GM19193 (cell line): ENCODE results near the gene RAVER1.

Experiments used
- POLR2A ChIP-seq: IDR thresholded peaks from 4 replicates; pipeline ENCODE4 v1.6.1; 2011; ENCODE audit not compliant: insufficient read depth, insufficient read length; ENCODE audit errors: extremely low read depth

Gene RAVER1

DNA sequence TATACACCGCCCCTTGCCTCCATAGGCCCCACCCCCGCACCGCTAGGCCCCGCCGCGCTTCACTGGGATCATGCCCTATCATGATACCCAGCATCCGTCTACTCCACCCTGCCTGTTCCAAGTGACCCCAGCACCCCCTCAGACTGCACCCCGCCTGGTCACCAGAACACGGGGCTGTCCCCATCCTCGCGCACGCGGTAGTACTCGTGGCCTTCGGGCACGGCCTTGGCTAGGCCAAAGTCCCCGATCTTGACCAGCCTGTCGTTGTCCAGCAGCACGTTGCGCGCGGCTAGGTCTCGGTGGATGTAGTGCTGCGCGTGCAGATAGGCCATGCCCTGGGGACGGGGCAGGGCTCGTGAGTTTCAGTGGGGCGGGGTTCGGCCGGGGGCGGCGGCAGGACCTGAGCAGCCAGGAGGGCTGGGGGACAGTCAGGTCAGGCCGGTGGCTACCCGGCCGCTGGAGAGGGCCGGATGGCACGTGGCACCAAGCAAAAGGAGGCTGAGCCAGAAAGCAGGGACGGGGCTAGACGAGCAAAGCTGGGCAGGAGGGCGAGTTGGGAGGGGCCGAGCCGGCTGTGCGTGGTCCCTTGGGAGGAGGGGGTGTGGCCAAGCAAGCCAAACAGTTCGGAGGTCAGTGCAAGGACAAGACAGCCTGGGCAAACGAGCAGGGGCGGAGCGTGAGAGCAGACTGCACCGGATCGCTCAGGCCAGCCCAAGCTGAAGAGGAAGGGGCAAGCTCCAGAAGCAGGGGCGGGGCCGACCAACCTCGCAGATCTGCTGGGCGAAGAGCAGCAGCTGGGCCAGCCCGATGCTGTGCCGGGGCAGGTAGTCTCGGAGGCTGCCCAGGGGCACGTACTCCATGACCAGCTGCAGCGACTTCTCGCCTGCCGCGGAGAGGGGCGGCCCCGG is 19.7 kb upstream of the RAVER1 start:
- TF ChIP-seq POLR2A = no peak

DNA sequence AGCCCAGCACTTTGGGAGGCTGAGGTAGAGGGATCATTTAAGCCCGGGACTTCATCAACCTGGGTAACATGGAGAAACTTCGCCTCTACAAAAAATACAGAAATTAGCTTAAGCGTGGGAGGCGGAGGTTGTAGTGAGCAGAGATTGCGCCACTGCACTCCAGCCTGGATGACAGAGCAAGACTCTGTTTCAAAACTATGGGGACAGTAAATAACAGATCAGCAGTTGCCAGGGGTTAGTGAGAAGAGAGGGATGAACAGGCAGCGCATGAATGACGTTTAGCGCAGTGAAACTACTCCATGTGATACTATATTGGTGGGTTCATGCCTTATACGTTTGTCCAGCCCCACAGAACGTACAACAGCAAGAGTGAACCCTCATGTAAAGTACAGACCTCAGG is 13.2 kb upstream of the RAVER1 start:
- no peak for TF ChIP-seq POLR2A

DNA sequence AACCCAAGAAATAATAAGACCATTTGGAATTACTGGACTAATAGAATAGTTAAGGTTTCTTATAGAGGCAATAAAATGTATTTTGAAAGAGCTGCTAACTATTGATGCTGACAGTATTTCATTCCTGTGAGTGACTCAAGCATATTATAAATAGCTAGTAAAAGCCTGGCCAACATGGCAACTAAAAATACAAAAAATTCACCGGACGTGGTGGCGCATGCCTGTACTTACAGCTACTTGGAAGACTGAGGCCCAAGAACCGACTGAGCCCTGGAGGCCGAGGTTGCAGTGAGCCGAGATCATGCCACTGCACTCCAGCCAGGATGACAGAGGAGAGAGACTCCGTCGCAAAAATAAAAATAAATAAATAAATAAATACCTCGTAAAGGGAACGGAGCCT is 11.5 kb upstream of the RAVER1 start:
- no peak for TF ChIP-seq POLR2A

GRCh38 chr19:10343495-10343894 is 10.2 kb upstream of the RAVER1 start:
- no peak for TF ChIP-seq POLR2A

DNA sequence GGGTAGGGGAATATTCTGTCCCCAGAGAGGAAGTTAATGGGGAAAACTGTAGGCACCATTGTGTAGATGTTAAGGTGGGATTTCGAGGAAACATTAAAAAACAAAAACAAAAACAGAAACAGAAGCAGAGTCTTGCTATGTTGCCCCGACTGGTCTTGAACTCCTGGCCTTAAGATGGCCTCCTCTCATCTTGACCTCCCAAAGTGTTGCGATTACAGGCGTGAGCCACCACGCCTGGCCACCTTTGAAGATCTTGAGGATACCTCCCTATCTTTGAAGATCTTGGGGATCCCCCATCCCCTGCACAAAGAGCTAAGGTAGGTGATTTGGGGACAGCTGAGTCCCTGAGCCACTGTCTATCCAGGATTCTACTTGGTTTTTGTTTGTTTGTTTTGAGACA is 6.6 kb upstream of the RAVER1 start:
- TF ChIP-seq POLR2A = no peak

DNA sequence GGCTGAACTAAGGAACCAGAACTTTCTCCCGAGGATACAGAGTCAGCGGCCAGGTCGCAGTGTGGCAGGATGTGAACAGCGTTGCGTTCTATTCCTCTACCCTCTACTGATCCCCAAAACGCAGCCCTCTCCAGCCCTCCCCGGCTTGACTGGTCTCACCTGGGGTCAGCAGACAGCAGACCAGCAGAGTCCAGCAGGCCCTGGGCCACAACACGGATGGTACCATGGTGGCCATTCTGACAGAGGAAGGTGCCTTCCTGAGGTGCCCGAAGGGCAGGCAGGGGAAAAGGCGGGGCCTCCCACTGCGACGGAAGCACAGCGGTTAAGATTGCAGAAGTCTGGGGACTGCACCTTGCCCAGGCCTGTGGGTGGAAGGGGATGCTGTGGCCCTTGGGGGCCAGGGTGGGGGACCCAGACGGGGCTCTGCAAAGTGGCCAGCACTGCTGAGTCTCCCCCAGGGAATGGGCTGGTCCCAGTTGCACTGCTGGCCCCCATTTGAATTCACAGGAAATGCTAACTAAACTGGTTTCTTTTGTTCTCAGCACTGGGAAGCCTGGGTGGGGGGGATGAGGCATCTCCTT is 6.1 kb upstream of the RAVER1 start, which contains the start of gene ICAM3:
TSS of gene ICAM3 (minus strand) at position 245 of the 581 bp plus-strand sequence. CDS start at position 235, 10 bp downstream.
- peak; percentile 82 for TF ChIP-seq POLR2A

DNA sequence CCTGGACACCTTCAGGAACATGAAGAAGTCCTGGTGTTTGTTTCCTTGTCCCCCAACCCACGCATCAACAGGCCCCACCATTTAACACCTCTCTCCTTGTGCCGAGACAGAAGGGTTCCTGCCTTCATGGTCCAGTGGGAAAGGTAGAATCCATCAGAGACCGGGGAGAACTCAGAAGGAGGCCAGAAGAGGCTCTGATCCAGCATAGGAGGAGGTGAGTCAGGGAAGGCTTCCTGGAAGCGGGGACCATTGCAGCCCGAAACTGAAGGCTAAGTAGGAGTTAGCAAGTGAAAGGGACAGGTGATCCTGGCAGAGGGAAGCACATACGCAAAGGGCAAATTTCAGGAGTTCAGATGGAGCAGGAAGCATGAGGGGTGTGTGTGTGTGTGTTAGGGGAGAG is 5.6 kb upstream of the RAVER1 start:
- TF ChIP-seq POLR2A = no peak

- TF ChIP-seq POLR2A = no peak
Measured at GRCh38 chr19:10335352-10335985, 2.1 kb upstream of the RAVER1 start.

DNA sequence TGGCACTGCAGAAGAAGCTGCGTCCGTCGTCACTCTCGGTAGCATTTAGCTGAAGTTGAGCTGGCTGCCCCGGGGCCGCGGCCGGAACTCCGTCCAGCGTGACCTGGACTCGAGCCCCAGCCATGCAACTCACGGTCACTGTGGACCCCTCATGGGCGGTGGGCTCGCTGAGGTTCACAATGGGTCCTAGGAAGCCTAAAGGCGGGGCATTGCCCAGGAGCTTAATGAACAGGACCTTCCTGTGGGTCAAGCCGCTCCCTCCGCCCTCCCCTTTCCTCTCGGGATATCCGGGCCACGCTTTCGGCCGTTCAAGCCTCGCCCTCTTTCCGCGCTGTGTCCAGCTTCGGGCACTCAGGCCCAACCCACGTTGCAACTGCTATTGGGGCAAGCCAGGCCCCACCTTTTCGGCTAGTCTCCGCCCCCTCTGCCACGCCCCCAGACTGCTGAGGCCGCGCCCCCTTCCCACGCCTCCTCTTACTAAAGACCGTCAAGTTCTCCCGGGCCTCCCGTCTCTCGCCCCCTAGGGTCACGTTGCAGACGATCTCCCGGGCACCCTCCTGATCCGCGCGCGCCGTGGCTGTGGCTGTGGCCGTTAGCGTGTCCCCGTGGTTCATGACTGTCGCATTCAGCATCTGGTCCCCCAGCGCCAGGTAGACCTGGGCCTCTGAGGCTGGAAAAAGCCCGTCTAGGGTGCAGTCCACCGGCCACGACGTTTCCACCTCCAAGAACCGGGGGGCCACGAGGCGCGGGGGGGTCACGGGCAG is 1.4 kb upstream of the RAVER1 start:
- no peak for TF ChIP-seq POLR2A

DNA sequence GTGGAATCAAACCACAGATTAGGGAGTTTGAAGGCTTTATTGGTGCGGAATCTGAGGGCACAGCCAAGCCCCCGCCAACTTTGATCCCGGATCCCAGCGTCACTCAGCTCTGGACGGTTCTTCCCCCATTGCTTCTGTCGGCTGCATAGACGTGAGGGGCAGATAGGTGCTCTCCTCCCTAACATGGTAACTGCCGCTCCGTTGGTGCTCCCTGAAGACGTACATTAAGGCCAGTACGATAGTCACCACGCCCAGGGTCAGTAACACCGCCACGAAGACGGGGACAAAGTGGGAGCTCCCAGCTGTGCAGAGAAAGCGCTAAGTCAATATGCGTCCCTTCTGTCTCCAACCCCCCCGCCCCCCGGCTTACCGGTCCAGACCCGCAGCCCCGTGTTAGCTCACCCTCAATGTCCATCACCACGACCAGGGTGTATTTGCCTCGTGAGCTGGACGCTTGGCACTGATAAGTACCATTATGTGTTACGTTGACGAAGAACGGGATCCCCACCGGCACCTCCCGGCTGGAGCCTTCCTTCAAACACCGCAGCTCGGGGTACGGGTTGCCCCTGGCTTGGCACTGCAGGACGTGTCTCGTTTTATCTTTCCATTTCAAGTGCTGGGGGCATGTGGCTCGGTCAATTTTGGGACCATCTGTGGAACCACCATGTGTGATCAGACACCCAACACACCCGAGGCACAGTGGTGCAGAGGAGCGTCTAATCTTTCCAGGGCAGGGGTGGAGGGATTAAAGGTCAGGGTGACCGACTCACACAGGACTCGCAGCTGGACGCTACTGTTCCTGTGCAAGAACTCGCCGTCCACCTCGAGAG is 644 bp upstream of the RAVER1 start:
- no peak for TF ChIP-seq POLR2A

DNA sequence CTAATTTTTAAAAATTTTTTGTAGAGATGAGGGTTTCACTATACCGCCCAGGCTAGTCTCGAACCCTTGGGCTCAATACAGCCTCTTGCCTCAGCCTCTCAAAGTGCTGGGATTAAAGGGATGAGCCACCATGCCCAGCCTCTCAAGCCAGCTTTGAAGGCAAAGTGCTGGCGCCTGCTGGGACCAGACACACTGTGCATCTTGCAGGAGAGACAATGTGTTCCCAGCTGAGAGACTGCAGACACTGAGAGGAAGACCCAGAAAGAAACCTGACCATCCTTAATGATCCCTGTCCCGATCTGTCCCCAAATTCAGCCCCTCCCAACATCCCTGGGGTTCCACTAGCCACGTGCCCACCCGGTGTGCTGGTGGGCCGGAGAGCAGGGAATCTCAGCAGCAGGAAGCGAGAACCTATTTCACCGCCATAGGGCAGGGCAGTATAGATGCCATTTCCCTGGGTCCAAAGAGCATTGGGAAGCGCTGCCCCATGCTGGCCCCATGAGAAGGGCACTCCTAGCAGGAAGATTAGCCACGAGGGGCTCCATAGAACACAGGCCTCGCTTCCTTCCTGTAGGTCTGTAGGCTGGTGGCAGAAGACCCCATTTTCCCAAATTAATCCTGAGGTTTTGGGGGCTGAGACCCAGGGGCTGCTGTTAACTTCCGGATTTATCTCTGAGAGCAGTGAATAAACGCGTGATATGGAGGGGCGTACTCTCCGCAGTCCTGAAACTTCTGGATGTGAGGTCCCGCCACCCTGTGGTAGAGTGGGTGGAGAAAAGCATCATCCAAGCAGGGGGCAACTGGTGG is 968 bp downstream of the RAVER1 start:
- no peak for TF ChIP-seq POLR2A

GRCh38 chr19:10329555-10329954 is 3.8 kb downstream of the RAVER1 start:
- no peak for TF ChIP-seq POLR2A
